ENCODE measurements around the gene L3MBTL4. TPM values are rescaled to one million over a fixed set of nuclear protein-coding genes. Genes with fewer than 3 reads are reported as not detected.

Gene L3MBTL4
- total and polyA plus RNA-seq, 4 donors, result 2.3 to 15.0 (median 5.0) TPM

GRCh38 chr18:6120820-6121279, 293.9 kb downstream of the L3MBTL4 start (continued):
- peak; percentile 43 for TF ChIP-seq ZBTB33 (IDR thresholded peaks at IDR 0.05)

- H3K27me3 ChIP-seq (ENCODE audit: control insufficient read depth in 4 of 4, insufficient read depth in 4 of 4, low read length in 3 of 4), result no peaks in the 10 kb centered on the region
- no peaks in the 10 kb centered on the region for H3K9me3 ChIP-seq (ENCODE audit: control insufficient read depth in 4 of 4, low read length in 3 of 4)
- H3K4me3 ChIP-seq (ENCODE audit: low read depth in 1 of 3, low read length in 3 of 3), result no peak overlapping the region
- H3K27ac ChIP-seq (ENCODE audit: low read depth in 1 of 2, low read length in 2 of 2), result no peak overlapping the region
- H3K9ac ChIP-seq (ENCODE audit: low read depth in 1 of 2, low read length in 2 of 2), result no peak overlapping the region
- no peak for DNase-seq (ENCODE audit: low spot score)
- H3K36me3 ChIP-seq (ENCODE audit: control insufficient read depth in 4 of 4, insufficient read depth in 3 of 4, low read depth in 1 of 4, low read length in 3 of 4), result no peaks in the 10 kb centered on the region
- WGBS, result 93% methylated on average over 1 of the region's 1 CpG
- no peak for TF ChIP-seq HNF4G (IDR thresholded peaks at IDR 0.05)
- H3K4me1 ChIP-seq (ENCODE audit: control insufficient read depth in 4 of 4, insufficient read depth in 4 of 4, low read length in 3 of 4), result peaks cover 0 to 9% (median 6%) of the 10 kb centered on the region in 4 donors
Observed at GRCh38 chr18:6119761-6120160, 294.9 kb downstream of the L3MBTL4 start.

- H3K27ac ChIP-seq (ENCODE audit: low read depth in 1 of 2, low read length in 2 of 2), result no peak overlapping the region
- DNase-seq (ENCODE audit: low spot score), result no peak
- no peaks in the 10 kb centered on the region for H3K36me3 ChIP-seq (ENCODE audit: control insufficient read depth in 4 of 4, insufficient read depth in 3 of 4, low read depth in 1 of 4, low read length in 3 of 4)
- peaks cover 0 to 9% (median 6%) of the 10 kb centered on the region in 4 donors for H3K4me1 ChIP-seq (ENCODE audit: control insufficient read depth in 4 of 4, insufficient read depth in 4 of 4, low read length in 3 of 4)
- H3K9me3 ChIP-seq (ENCODE audit: control insufficient read depth in 4 of 4, low read length in 3 of 4), result no peaks in the 10 kb centered on the region
- WGBS, result 78% methylated on average over 2 of the region's 2 CpGs
- H3K4me3 ChIP-seq (ENCODE audit: low read depth in 1 of 3, low read length in 3 of 3), result no peak overlapping the region
- H3K27me3 ChIP-seq (ENCODE audit: control insufficient read depth in 4 of 4, insufficient read depth in 4 of 4, low read length in 3 of 4), result no peaks in the 10 kb centered on the region
- H3K9ac ChIP-seq (ENCODE audit: low read depth in 1 of 2, low read length in 2 of 2), result no peak overlapping the region
- TF ChIP-seq HNF4G (IDR thresholded peaks at IDR 0.05) (no peak), TAF1 (conservative IDR thresholded peaks at IDR 0.05) (no peak), CTCF (IDR thresholded peaks at IDR 0.05; ENCODE audit: low read depth, low read length, missing input control) (no peak), FOXA1 (IDR thresholded peaks at IDR 0.05) (no peak), MAX (IDR thresholded peaks at IDR 0.05) (no peak), EGR1 (IDR thresholded peaks at IDR 0.05; ENCODE audit: low read depth in 2 of 2) (no peak), YY1 (IDR thresholded peaks at IDR 0.05) (no peak), RAD21 (IDR thresholded peaks at IDR 0.05) (no peak), SP1 (IDR thresholded peaks at IDR 0.05) (no peak)
Observed at GRCh38 chr18:6118080-6118479, 296.6 kb downstream of the L3MBTL4 start.

- DNase-seq (ENCODE audit: low spot score), result no peak
- H3K9ac ChIP-seq (ENCODE audit: low read depth in 1 of 2, low read length in 2 of 2), result no peak overlapping the region
- WGBS, result 98% methylated on average over 4 of the region's 4 CpGs
- no peaks in the 10 kb centered on the region for H3K9me3 ChIP-seq (ENCODE audit: control insufficient read depth in 4 of 4, low read length in 3 of 4)
- no peaks in the 10 kb centered on the region for H3K36me3 ChIP-seq (ENCODE audit: control insufficient read depth in 4 of 4, insufficient read depth in 3 of 4, low read depth in 1 of 4, low read length in 3 of 4)
- H3K27me3 ChIP-seq (ENCODE audit: control insufficient read depth in 4 of 4, insufficient read depth in 4 of 4, low read length in 3 of 4), result no peaks in the 10 kb centered on the region
- TF ChIP-seq NR2F2 (IDR thresholded peaks at IDR 0.05) (no peak), EGR1 (IDR thresholded peaks at IDR 0.05; ENCODE audit: low read depth in 2 of 2) (no peak)
- H3K4me3 ChIP-seq (ENCODE audit: low read depth in 1 of 3, low read length in 3 of 3), result no peak overlapping the region
- no peak overlapping the region for H3K27ac ChIP-seq (ENCODE audit: low read depth in 1 of 2, low read length in 2 of 2)
- H3K4me1 ChIP-seq (ENCODE audit: control insufficient read depth in 4 of 4, insufficient read depth in 4 of 4, low read length in 3 of 4), result peaks cover 0 to 3% (median 3%) of the 10 kb centered on the region in 4 donors
Observed at GRCh38 chr18:6115710-6116109, 299.0 kb downstream of the L3MBTL4 start.

Measured in liver (tissue), 9 donors.